Occipital lobe (tissue), 2 donors: ENCODE data around the gene ZNF778. TPM values are rescaled to one million over a fixed set of nuclear protein-coding genes. Genes with fewer than 3 reads are reported as not detected.
"Not testable (repeated sequence)": the region's sequence is repeated elsewhere in the genome, so short reads cannot be mapped to it uniquely, and the experiment has no call there.

ENCODE experiments used
- DNase-seq: peaks from one replicate; lab custom pipeline; 2025; lab: John Stamatoyannopoulos, UW
- total RNA-seq: library from RNA; depleted of rRNA; stranded (reverse); fragments of >200 nt; gene quantifications from one replicate; pipeline ENCODE4 v1.2.3, GENCODE V29; 2014

The ZNF778 gene
- total RNA-seq, 1 donor from 2014 or later: 17.3 TPM

DNA sequence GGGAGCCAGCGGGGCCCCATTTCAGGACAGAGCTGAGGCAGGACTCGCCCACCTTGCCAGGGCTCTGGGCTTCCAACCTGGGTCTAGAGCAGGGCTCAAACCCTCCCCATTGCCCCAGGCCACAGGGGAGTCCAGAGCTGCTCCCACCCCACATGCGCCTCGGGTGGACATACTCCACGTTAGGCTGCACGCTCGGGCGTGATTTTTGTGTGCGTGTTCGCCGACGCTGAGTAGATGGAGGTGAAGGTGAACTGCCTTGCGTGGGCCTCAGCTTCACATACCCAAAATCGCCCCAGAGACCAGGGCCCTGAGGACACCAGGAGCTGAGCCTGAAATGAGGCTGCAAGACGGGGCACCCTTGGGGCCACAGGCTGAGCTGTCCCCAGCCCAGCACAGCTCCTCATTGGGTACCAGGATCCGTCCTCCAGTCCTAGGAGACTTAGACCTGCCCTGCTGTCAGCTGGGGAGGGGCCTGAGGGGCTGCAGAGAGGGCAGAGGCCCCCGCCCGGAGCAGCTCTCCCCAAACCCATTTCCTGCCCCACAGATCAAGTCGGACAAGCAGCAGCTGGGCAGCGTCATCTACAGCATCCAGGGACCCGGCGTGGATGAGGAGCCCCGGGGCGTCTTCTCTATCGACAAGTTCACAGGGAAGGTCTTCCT is 37.7 kb upstream of the ZNF778 start:
- DNase-seq: no peak

DNA sequence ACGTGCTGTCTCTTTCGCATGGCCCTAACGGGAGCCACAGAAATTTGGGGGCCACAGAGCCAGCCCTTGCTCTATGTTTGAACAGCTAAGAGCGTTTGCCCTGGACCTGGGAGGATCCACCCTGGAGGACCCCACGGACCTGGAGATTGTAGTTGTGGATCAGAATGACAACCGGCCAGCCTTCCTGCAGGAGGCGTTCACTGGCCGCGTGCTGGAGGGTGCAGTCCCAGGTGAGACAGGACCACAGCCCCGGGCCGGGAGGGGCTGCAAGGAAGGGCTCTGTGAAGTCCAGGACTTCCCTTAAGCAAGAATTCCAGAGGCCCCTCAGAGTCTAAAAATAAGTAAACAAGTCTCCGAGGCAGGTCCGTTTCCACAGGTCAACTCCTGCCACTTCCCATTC is 34.0 kb upstream of the ZNF778 start:
- DNase-seq: no peak

DNA sequence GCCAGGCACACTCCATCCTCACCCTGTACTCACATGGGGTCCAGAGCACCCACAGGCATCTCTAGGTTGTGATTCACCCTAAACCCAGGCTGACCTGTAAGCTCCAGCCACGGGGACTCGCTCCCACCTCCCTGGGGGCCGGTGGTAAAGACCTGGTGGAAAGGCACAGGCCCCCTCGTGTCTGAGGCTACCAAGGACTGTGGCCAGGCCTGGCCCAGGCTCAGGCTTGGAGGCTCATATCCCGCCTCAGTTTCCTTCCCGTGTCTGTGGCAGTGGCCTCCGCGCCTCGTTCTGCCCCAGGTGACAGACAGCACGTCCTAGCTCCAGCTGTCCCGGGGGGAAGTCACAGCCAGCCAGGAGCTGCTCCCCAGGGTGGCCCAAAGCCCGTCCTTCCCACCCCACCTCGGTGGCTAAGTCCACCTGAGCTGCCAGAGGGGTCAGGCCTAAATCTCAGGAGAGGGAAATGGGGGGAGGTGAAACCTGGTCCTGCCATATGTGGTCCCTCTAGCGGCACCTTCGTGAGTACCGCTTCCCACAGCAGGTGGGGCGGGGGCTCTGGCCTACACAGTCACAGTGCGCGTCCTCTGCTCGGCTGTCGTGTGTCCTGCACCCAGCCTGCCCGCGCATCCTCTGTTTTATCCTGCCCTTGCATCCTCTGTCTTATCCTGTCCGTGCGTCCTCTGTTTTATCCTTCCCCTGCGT is 33.4 kb upstream of the ZNF778 start:
- no peak for DNase-seq

GRCh38 chr16:89184677-89184932 is 32.9 kb upstream of the ZNF778 start:
- DNase-seq: no peak

- DNase-seq: no peak
Measured at GRCh38 chr16:89184933-89185794, 32.3 kb upstream of the ZNF778 start.

DNA sequence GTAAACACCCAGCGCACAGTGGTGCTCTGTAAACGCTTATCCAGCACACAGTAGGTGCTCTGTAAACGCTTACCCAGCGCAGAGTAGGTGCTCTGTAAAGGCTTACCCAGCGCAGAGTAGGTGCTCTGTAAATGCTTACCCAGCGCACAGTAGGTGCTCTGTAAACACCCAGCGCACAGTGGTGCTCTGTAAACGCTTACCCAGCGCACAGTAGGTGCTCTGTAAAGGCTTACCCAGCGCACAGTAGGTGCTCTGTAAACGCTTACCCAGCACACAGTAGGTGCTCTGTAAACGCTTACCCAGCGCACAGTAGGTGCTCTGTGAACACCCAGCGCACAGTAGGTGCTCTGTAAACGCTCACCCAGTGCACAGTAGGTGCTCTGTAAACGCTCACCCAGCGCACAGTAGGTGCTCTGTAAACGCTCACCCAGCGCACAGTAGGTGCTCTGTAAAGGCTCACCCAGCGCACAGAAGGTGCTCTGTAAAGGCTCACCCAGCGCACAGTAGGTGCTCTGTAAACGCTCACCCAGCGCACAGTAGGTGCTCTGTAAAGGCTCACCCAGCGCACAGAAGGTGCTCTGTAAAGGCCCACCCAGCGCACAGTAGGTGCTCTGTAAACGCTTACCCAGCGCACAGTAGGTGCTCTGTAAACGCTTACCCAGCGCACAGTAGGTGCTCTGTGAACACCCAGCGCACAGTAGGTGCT is 31.5 kb upstream of the ZNF778 start:
- DNase-seq: not testable (repeated sequence)

GRCh38 chr16:89186593-89187031 is 30.9 kb upstream of the ZNF778 start:
- DNase-seq: not testable (repeated sequence)

DNA sequence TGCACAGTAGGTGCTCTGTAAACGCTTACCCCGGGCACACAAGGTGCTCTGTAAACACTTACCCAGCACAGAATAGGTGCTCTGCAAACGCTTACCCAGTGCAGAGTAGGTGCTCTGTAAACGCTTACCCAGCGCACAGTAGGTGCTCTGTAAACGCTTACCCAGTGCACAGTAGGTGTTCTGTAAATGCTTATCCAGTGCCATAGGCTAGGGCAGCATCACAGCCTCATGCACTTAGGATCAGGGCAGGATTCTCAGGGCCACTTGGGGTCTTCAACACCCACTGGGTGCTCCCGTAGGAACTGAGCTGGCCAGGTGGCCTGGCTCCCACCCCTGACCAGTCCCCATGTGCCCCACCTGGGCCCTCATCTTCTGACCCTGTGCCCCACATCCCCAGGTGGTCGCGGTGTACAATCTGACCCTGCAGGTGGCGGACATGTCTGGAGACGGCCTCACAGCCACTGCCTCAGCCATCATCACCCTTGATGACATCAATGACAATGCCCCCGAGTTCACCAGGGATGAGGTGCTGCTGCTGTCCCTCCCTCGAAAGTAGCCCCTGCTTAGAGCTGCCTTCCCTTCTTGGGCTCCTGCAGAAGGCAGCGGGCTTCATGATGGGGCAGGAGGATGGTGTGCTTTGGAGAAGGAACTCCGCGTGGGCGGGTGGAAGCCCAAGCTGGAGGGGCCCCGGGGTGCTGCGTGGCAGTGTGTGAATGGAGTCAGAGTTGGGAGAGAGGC is 30.3 kb upstream of the ZNF778 start:
- no peak for DNase-seq

DNA sequence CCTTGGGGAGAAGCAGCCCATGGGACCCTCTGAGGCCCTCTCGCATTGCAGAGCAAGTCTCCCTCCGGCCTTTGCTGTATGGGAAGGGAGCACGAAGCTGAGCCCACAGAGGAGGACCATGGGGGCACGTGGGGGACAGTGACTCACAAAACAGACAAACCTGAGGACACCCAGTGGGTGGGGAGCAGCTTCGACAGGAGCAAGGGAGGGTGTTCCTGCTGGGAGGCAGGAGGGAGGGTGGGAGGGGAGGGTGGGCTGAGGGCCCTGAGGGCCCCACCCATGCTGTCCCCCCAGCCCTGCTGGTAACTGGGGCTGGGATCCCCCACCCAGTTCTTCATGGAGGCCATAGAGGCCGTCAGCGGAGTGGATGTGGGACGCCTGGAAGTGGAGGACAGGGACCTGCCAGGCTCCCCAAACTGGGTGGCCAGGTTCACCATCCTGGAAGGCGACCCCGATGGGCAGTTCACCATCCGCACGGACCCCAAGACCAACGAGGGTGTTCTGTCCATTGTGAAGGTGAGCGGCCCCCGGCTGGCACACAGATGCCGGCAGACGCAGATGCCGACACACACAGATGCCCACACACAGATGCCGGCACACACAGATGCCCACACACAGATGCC is 29.6 kb upstream of the ZNF778 start:
- DNase-seq: no peak

DNA sequence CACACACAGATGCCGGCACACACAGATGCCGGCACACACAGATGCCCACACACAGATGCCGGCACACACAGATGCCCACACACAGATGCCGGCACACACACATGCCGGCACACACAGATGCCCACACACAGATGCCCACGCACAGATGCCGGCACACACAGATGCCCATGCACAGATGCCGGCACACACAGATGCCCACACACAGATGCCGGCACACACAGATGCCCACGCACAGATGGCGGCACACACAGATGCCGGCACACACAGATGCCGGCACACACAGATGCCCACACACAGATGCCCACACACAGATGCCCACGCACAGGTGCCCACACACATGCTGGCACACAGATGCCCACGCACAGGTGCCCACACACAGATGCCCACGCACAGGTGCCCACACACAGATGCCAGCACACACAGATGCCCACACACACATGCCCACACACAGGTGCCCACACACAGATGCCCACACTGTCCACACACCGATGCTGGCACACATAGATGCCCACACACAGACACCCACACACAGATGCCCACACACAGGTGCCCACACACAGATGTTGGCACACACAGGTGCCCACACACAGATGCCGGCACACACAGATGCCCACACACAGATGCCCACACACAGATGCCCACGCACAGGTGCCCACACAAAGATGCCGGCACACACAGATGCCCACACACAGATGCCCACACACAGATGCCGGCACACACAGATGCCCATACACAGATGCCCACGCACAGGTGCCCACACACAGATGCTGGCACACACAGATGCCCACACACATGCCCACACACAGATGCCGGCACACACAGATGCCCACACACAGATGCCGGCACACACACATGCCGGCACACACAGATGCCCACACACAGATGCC is 28.8 kb upstream of the ZNF778 start:
- not testable (repeated sequence) for DNase-seq

DNA sequence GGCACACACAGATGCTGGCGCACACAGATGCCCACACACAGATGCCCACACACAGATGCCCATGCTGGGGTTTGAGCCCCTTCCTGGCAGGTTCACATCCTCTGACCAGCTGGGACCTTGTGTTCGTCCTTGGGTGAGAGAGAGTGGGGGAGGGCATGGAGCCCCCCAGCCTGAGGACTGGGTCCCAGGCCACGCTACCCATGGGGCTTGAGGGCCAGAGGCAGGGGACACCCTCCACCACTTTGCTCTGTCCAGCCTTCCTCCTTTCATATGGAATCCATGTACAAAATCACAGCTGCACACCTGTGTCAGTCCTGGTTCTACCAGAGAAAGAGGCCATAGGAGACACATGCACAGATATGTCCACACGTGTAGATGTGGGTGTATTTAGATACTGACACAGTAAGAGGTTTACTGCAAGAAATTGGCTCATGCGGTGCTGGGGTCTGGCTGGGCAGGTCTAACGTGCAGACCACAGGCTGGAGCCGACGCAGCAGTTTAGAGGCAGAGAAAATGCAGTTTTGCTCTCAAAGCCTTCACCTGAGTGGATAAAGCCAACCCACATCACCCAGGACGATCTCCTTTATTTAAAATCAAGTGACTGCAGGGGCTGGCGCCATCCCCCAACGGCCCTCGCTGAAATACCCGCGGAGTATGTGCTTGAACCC is 28.0 kb upstream of the ZNF778 start:
- no peak for DNase-seq

GRCh38 chr16:89190150-89190958 is 27.1 kb upstream of the ZNF778 start:
- no peak for DNase-seq

DNA sequence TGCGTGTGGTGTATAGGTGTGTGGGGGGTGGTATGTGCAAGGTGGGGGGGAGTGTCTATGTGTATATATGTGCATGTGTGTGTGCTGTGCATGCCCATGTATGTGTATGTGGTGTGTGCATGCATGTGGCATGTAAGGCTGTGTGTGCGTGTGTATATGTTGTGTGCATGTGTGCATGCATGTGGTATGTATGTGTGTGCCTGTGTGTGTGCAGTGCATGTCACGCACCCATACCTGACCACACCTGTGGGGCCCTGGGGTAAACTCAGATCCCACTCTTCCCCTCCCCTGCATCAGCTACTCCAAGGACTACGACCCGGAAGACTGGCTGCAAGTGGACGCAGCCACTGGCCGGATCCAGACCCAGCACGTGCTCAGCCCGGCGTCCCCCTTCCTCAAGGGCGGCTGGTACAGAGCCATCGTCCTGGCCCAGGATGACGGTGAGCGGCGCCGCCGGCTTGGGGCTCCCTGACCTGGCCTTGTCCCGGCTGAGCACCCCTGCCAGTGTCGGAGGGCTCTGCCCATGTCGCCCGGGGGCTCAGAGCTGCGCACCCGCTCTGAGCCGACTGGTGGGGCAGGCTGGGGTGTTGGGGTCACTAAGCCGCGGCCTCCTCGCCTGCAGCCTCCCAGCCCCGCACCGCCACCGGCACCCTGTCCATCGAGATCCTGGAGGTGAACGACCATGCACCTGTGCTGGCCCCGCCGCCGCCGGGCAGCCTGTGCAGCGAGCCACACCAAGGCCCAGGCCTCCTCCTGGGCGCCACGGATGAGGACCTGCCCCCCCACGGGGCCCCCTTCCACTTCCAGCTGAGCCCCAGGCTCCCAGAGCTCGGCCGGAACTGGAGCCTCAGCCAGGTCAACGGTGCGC is 26.2 kb upstream of the ZNF778 start:
- DNase-seq: no peak

GRCh38 chr16:89191901-89192185 is 25.7 kb upstream of the ZNF778 start:
- DNase-seq: no peak

DNA sequence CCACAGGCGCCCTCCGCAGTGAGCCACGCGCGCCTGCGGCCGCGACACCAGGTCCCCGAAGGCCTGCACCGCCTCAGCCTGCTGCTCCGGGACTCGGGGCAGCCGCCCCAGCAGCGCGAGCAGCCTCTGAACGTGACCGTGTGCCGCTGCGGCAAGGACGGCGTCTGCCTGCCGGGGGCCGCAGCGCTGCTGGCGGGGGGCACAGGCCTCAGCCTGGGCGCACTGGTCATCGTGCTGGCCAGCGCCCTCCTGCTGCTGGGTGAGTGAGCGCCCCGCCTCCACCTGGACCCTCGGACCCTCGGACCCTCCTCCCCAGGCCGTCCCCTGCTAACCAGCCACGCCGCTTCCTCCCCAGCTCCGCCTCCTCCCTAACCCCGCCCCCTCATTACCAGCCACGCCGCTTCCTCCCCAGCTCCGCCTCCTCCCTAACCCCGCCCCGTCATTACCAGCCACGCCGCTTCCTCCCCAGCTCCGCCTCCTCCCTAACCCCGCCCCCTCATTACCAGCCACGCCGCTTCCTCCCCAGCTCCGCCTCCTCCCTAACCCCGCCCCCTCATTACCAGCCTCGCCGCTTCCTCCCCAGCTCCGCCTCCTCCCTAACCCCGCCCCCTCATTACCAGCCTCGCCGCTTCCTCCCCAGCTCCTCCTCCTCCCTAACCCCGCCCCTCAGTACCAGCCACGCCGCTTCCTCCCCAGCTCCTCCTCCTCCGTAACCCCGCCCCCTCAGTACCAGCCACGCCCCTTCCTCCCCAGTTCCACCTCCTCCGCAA is 25.1 kb upstream of the ZNF778 start:
- DNase-seq: not testable (repeated sequence)

DNA sequence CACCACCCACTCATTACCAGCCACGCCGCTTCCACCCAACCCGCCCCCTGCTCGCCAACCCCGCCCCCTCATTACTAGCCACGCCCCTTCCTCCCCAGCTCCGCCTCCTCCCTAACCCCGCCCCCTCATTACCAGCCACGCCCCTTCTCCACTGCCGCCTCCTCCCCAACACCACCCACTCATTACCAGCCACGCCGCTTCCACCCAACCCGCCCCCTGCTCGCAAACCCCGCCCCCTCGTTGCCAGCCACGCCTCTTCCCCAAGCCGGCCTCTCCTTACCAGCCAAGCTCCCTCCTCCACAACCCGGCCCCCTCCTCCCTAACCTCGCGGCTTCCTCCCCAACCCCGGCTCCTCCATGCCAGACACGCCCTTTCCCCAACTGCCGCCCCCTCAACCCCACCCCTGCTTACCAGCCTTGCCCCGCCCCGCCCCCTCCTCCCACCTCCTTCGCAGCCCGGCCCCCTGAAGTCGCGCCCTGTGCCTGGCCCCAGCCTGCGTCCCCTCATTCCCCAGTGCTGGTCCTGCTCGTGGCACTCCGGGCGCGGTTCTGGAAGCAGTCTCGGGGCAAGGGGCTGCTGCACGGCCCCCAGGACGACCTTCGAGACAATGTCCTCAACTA is 24.4 kb upstream of the ZNF778 start:
- no peak for DNase-seq
